Measurements from ENCODE around the gene TNP2.
"Not testable (repeated sequence)": the region's sequence is repeated elsewhere in the genome, so short reads cannot be mapped to it uniquely, and the experiment has no call there.

TNP2 gene

GRCh38 chr16:11296706-11297491 is 27.8 kb upstream of the TNP2 start:
- DNase-seq (ENCODE audit: low spot score): no peak
- CTCF ChIA-PET: interaction anchor here (1.6 kb wide), 1 partner anchor 22 kb away, joined by 6 read pairs; no protein-coding TSS in a partner anchor
- POLR2A ChIA-PET (ENCODE audit: low non-redundant PET): no interaction called here
- TF ChIP-seq CTCF (conservative IDR thresholded peaks at IDR 0.05; ENCODE audit: low read depth): no peak
- H3K27ac ChIP-seq: peak overlapping the region; percentile 14; the same call in 1 of the 2 replicates

- TF ChIP-seq CTCF (conservative IDR thresholded peaks at IDR 0.05; ENCODE audit: low read depth): no peak
- POLR2A ChIA-PET (ENCODE audit: low non-redundant PET): no interaction called here
- DNase-seq (ENCODE audit: low spot score): no peak
- CTCF ChIA-PET: no interaction called here
- H3K27ac ChIP-seq: no peak overlapping the region
Measured at GRCh38 chr16:11296351-11296705, 27.2 kb upstream of the TNP2 start.

- no peak overlapping the region for H3K27ac ChIP-seq
- ChIA-PET CTCF (no interaction called here), POLR2A (ENCODE audit: low non-redundant PET) (no interaction called here)
- no peak for TF ChIP-seq CTCF (conservative IDR thresholded peaks at IDR 0.05; ENCODE audit: low read depth)
- DNase-seq (ENCODE audit: low spot score): no peak
Measured at GRCh38 chr16:11295672-11296071, 26.5 kb upstream of the TNP2 start.

- ChIA-PET CTCF (interaction anchor here (0.6 to 0.7 kb wide), 3 partner anchors 15 to 38 kb away, joined by 3 to 4 read pairs (median 3); no protein-coding TSS in a partner anchor), POLR2A (ENCODE audit: low non-redundant PET) (no interaction called here)
- H3K27ac ChIP-seq: no peak overlapping the region
- no peak for DNase-seq (ENCODE audit: low spot score)
- no peak for TF ChIP-seq CTCF (conservative IDR thresholded peaks at IDR 0.05; ENCODE audit: low read depth)
Measured at GRCh38 chr16:11292076-11292748, 23.1 kb upstream of the TNP2 start.

GRCh38 chr16:11291091-11291703 is 22.1 kb upstream of the TNP2 start:
- CTCF ChIA-PET: interaction anchor here (0.6 kb wide), 1 partner anchor 37 kb away, joined by 4 read pairs; no protein-coding TSS in a partner anchor
- TF ChIP-seq CTCF (conservative IDR thresholded peaks at IDR 0.05; ENCODE audit: low read depth): no peak

GRCh38 chr16:11290102-11290893 is 21.2 kb upstream of the TNP2 start:
- no peak overlapping the region for H3K27ac ChIP-seq
- DNase-seq (ENCODE audit: low spot score): no peak
- CTCF ChIA-PET: no interaction called here
- no peak for TF ChIP-seq CTCF (conservative IDR thresholded peaks at IDR 0.05; ENCODE audit: low read depth)
- POLR2A ChIA-PET (ENCODE audit: low non-redundant PET): interaction anchor here (0.7 kb wide), 1 partner anchor 28 kb away, joined by 4 read pairs; no protein-coding TSS in a partner anchor

More at GRCh38 chr16:11291091-11291703, 22.1 kb upstream of the TNP2 start:
- POLR2A ChIA-PET (ENCODE audit: low non-redundant PET): interaction anchor here (0.7 kb wide), 1 partner anchor 29 kb away, joined by 4 read pairs; no protein-coding TSS in a partner anchor
- no peak for DNase-seq (ENCODE audit: low spot score)
- no peak overlapping the region for H3K27ac ChIP-seq

- POLR2A ChIA-PET (ENCODE audit: low non-redundant PET); CTCF ChIA-PET: not testable (repeated sequence)
Measured at GRCh38 chr16:11289696-11290095, 20.6 kb upstream of the TNP2 start.

More at GRCh38 chr16:11289696-11290095, 20.6 kb upstream of the TNP2 start:
- DNase-seq (ENCODE audit: low spot score); H3K27ac ChIP-seq: not testable (repeated sequence)
